Bronchial epithelial cell (primary cell): Measurements from ENCODE around the gene BCAN. TPM values are rescaled to one million over a fixed set of nuclear protein-coding genes. Genes with fewer than 3 reads are reported as not detected.
A peak's percentile ranks its signal among the peaks of the same experiment; 100 is the strongest.

Source experiments
- DNase-seq: peaks from one replicate; pipeline ENCODE4 v3.0.0-alpha.2; 2010; ENCODE audit warnings: low read depth
- FAIRE-seq: peaks from 2 replicates; lab custom pipeline; 2011; peaks lifted over from hg19 to GRCh38; lab: Jason Lieb, UNC
- H3K27me3 ChIP-seq: 2 replicates; pipeline ENCODE4 v1.5.1; 2011; ENCODE audit warnings: low read length; ENCODE audit not compliant: control insufficient read depth, insufficient read depth
- H3K36me3 ChIP-seq: 2 replicates; pipeline ENCODE4 v1.5.1; 2011; ENCODE audit warnings: low read length; ENCODE audit not compliant: control insufficient read depth, insufficient read depth
- H3K4me3 ChIP-seq: 2 replicates; pipeline ENCODE4 v1.5.1; 2011; ENCODE audit warnings: mild to moderate bottlenecking, low read depth, low read length, control low read depth
- CTCF ChIP-seq: IDR thresholded peaks from 2 replicates; pipeline ENCODE4 v1.5.1; 2011; ENCODE audit warnings: mild to moderate bottlenecking, moderate library complexity, low read length, control low read depth, inconsistent platforms; ENCODE audit not compliant: insufficient read depth, severe bottlenecking
- total RNA-seq: library from RNA; depleted of rRNA; stranded (reverse); fragments of >200 nt; gene quantifications from 2 replicates; pipeline ENCODE4 v1.2.1, GENCODE V29; 2014

The BCAN gene
- total RNA-seq, 1 donor from 2014 or later: not detected

DNA sequence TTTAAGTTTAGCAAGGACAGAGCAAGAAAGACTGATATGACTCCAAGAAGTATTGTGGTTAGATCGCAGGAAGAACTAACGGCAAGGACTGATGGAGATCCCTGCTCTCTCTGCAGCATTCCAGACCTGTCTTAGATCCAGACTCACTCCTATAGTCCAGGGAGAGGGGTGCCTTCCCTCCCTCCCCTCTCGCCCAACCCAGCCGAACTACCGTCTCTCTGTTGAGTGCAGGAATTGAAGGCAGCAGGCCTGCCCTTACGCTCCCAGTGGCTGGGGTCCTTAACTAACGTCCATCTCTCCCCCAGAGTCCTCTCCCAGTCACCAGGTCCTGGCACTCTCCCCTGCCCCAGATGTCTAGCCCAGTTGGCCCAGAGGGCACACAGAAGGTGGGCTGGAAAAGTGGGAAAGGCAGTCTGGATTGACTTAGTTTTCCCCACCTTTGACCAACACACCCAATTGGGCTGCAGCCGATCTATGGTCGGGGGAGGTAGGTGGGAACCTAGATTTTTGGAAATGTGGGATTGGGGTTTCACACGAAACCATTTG is 62.3 kb downstream of the BCAN start:
- no peak for DNase-seq
- Histone ChIP-seq H3K36me3 (peaks cover 17% of the 10 kb centered on the region), H3K4me3 (peak overlapping the region; percentile 60), H3K27me3 (no peaks in the 10 kb centered on the region)
- no peak for FAIRE-seq
- no peak for TF ChIP-seq CTCF

DNA sequence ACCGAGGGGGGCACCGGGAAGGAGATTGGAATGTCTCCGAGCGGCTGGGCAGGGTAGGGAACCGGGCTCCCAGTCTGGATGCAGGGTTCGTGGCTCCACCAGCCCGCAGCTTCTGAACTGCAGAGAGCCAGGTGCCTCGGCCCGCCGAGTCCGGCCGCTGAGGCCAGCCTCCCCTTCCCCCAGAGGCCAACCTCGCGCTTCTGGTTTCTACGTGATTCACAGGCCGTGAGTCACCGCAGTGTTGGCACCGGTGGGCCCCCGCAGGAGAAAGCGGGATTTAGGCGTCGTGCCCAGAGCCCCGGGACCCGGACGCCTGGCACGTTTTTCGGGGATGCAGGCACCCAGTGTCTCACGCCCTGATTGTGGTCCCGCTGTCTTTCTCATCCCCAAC is 63.0 kb downstream of the BCAN start:
- H3K27me3 ChIP-seq: no peaks in the 10 kb centered on the region
- FAIRE-seq: no peak
- DNase-seq: peak; percentile 73
- peaks cover 15% of the 10 kb centered on the region for H3K36me3 ChIP-seq
- peak overlapping the region; percentile 60 for H3K4me3 ChIP-seq
- no peak for TF ChIP-seq CTCF

- no peak for TF ChIP-seq CTCF
- Histone ChIP-seq H3K36me3 (peaks cover 11% of the 10 kb centered on the region), H3K27me3 (no peaks in the 10 kb centered on the region), H3K4me3 (peak within 1 kb of the TSS; percentile 60)
- DNase-seq: no peak
- no peak for FAIRE-seq
Measured at GRCh38 chr1:156705321-156705917, 63.5 kb downstream of the BCAN start, which contains the start of gene CRABP2. CRABP2 (minus strand) TSS chr1:156705583; CDS start chr1:156705446, 137 bp downstream.

GRCh38 chr1:156705918-156706656 is 64.2 kb downstream of the BCAN start:
- Histone ChIP-seq H3K4me3 (peak overlapping the region; percentile 60), H3K36me3 (peaks cover 5% of the 10 kb centered on the region), H3K27me3 (no peaks in the 10 kb centered on the region)
- FAIRE-seq: no peak
- no peak for DNase-seq
- peak; percentile 85 for TF ChIP-seq CTCF

DNA sequence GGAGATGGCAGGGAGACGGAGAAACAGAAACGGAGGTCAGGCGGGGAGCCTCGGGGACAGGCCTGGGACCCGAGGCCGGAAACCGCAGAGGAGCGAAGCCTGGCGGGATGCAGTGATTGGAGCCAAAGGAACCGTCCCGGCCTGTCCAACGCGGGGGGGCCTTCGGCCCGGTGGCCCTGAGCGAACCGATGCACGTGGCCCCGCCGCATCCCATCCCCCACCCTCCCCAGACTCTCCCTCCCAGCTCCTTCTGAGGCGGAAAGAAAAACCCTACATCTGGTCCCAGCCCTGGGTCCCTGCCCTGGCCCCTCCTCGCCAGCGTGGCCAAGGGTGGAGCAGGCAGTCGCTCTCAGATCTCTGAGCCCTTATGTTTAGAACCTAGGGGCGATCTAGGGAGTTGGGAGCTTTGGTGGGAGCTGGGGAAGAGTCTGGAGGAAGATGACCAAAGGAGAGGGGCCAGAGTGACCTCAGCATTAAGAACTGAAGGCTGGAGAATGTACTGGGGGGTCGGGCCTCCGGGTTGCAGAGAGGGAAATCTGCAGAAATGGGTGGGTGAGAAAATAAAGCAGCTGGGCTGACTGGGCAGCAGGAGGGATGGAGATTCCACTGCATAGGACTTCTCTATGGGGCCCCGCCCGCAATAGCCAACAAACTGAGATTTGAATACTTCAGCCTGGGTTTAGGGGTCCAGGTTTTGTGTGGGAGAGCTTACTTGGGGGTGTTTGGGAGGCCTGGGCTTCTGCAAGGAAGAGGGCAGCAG is 64.9 kb downstream of the BCAN start:
- DNase-seq (no peak), FAIRE-seq (no peak)
- TF ChIP-seq CTCF: no peak
- Histone ChIP-seq H3K27me3 (no peaks in the 10 kb centered on the region), H3K36me3 (peaks cover 2% of the 10 kb centered on the region), H3K4me3 (peak overlapping the region; percentile 60)
